Erythroblast (primary cell): Measurements from ENCODE around the gene FGFR2.

ENCODE experiments used
- GATA1 ChIP-seq: IDR thresholded peaks from 2 replicates; pipeline ENCODE4 v1.6.1; 2011; ENCODE audit warnings: low read depth, mild to moderate bottlenecking, control low read depth, low read length, moderate library complexity
- POLR2A ChIP-seq: IDR thresholded peaks from 2 replicates; pipeline ENCODE4 v1.6.1; 2011; ENCODE audit warnings: mild to moderate bottlenecking, low read length

DNA sequence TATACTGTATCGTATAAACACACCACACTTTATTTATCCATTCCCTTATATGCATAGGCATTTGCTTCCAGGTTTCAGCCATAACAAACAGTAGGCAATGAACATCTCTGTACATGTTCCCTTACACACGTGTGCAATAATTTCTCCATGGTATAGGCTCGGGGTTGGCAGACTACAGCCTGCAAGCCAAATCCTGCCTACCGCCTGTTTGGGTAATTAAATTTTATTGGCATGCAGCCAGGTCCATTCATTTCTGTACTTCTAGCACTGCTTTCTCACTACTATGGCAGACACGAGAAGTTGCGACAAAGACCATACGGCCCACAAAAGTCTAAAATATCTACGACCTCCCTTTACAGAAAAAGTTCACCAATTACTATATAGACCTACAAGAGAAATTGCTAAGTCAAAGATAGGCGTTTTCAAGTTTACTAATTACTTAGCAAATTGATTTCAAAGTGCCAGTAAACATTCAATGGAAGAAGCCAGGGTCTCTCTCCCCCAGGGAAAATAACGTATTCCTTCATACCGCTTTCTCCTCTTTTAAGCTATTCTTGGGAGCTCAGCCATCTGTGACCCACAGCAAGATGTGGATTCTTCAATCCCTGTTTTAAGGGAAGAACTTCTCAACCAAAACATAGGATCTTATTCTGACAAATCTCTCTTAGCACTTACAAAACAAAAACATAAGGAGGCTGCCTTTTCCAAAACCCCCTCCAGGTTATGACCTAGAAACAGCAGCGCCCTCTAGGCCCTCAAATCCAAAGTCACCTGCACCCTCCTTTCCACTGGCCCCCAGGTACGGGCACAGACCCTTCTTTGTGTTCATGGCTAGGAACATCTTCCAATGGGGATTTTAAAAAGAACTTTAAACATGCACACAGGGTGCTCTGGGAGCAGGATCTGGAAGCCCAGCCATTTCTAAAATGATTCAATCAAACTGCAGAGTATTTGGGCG lies 100.5 kb downstream of the FGFR2 start:
- TF ChIP-seq POLR2A (no peak), GATA1 (no peak)
